NCI-H1694 treated with DMSO at 0.1 percent for 48 hours (cell line): Measurements from ENCODE around the gene PLEKHG1.

Experiments used
- DNase-seq: peaks from one replicate; lab custom pipeline; 2025; lab: John Stamatoyannopoulos, UW

Gene PLEKHG1

GRCh38 chr6:150640556-150641209 is 41.0 kb downstream of the PLEKHG1 start:
- DNase-seq = no peak

- DNase-seq = no peak
These were observed 41.9 kb downstream of the PLEKHG1 start for GRCh38 chr6:150641398-150642139.

DNA sequence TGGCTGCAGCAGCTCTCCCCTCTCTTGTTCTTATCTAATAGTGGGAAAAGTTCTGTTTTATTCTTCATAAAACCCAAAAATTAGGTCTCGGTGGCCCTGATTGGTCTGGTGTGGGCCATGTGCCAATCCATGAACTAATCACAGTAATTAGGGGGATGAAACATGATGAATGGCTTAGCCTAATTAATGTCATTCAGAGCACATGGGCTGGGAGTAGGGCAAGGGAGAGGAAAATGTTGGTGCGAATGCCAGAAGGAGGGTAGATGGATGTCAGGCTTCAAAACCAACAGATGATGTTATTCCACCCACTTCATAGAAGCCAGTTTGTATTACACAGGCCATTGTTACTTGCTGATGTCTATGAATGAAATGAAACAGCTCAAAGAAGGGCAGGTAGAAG is 46.5 kb downstream of the PLEKHG1 start:
- peak; percentile 7 for DNase-seq

GRCh38 chr6:150647051-150647450 is 47.4 kb downstream of the PLEKHG1 start:
- DNase-seq = no peak
